ENCODE results near the gene BTBD6. TPM values are rescaled to one million over a fixed set of nuclear protein-coding genes. Genes with fewer than 3 reads are reported as not detected.
A peak's percentile ranks its signal among the peaks of the same experiment; 100 is the strongest.
"Not testable (repeated sequence)": the region's sequence is repeated elsewhere in the genome, so short reads cannot be mapped to it uniquely, and the experiment has no call there.

BTBD6 gene
- total RNA-seq, 1 donor, result 25.4 TPM

DNA sequence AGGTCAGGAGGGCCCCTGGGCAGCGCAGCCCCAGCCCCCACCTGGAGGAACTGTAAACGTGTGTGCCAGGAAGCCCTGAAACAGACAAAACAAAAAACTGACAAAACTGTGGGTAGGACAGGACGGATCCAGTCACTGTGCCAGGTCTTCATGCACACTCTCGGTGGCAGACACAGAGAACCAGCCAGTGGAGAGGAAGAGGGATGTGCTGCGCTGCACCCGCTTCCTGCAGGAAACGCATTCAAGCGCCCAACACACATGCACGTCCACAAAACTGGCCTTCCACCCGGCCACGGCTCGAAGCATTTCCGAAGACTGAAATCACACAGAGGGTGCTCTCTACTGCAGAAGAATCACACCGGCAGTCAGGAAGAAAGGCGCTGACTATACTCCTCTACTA is 35.6 kb downstream of the BTBD6 start:
- H3K4me3 ChIP-seq (ENCODE audit: low read length), result no peak overlapping the region
- peaks cover 8% of the 10 kb centered on the region for H3K4me1 ChIP-seq (ENCODE audit: insufficient read depth, low read length)
- H3K9me3 ChIP-seq (ENCODE audit: low read depth, low read length), result no peaks in the 10 kb centered on the region
- H3K27me3 ChIP-seq (ENCODE audit: insufficient read depth, low read length), result no peaks in the 10 kb centered on the region

DNA sequence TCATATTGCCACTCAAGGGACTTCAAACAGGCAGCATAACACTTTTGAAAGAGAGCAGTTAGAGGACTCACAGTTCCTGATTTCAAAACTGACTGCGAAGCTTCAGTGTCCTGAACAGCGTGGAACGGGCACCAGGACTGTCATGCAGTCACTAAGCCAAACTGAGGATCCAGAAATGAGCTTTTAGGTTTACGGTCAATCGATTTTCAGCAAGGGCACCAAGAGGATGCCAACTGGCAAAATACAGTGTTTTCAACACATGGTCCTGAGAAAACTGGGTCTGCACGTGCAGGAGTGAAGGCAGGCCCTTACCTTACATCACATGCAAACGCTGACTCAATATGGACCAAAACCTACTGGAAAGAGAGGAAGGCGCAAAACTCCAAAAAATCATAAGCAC is 36.8 kb downstream of the BTBD6 start:
- Histone ChIP-seq H3K4me1 (ENCODE audit: insufficient read depth, low read length) (peaks cover 13% of the 10 kb centered on the region), H3K9me3 (ENCODE audit: low read depth, low read length) (no peaks in the 10 kb centered on the region), H3K4me3 (ENCODE audit: low read length) (no peak overlapping the region), H3K27me3 (ENCODE audit: insufficient read depth, low read length) (no peaks in the 10 kb centered on the region)

DNA sequence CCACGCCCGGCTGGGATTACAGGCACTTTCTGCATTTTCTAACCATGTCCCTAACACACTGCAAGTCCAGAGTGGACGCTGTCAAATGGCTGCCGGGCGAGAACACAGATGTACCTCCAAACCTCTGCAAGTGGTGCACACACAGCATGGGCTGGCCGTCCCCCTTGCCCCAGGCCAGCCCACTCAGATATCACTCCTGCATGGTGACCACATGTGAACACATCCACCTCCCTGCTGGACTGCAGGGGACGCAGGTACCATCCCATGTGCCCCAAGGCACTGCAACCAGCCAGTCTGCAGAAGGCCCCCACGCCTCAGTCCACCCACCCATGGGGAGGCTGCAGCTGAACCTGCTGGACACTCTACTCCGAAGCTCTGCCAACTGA is 38.4 kb downstream of the BTBD6 start:
- H3K4me1 ChIP-seq (ENCODE audit: insufficient read depth, low read length), result peaks cover 29% of the 10 kb centered on the region
- no peaks in the 10 kb centered on the region for H3K27me3 ChIP-seq (ENCODE audit: insufficient read depth, low read length)
- H3K9me3 ChIP-seq (ENCODE audit: low read depth, low read length), result no peaks in the 10 kb centered on the region
- H3K4me3 ChIP-seq (ENCODE audit: low read length), result no peak overlapping the region

DNA sequence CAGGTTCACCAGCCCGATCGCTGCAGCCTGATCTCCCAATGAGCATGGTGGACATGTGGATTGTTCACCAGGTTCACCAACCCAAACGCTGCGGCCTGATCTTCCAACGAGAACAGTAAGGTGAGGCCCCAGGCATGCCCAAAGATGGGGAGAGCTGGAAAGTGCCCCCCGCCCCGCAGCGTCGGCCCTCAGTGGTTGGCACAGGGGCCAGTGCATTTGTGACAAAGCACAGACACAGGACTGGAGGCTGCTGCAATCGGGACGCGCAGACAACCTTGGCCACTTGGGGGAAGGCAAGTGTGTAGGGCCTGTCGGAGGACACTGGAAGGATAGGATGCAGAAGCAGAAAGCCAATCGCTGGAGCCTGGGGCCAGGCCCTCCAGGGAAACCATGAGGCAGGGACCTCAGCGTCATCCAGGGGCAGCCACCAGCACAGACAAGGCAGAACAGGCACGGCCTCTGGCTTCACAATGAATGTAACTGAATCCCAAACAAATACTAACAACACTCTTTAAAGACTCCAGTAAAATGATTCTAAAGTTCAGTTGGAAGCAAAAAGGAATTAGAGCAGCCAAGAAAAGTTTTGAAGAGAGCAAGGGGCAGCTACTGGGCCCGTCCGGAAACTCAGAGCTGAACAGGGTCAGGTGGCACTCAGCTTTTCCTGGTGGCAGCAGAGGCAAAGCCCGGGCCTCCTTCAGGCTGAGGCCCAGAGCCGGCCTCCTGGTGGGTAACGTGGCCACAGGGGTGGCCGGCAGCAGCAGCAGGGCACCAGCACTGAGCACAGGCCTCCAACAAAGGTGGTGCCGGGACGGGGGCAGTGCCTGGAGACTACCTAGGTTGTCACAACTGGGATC is 39.1 kb downstream of the BTBD6 start:
- Histone ChIP-seq H3K4me3 (ENCODE audit: low read length) (no peak overlapping the region), H3K27me3 (ENCODE audit: insufficient read depth, low read length) (no peaks in the 10 kb centered on the region), H3K4me1 (ENCODE audit: insufficient read depth, low read length) (peaks cover 36% of the 10 kb centered on the region), H3K9me3 (ENCODE audit: low read depth, low read length) (no peaks in the 10 kb centered on the region)

DNA sequence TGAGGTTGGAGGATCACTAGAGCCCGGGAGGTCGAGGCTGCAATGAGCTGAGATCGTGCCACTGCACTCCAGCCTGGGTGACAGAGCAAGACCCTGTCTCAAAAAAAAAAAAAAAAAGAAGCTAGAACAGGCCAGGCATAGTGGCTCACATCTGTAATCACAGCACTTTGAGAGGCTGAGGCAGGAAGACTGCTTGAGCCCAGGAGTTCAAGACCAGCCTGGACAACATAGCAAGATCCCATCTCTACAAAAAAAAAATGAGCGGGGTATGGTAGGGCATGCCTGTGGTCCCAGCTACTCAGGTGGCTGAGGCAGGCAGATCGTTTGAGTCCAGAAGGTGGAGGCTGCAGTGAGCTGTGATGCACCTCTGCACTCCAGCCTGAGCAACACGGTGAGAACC is 40.6 kb downstream of the BTBD6 start:
- peaks cover 46% of the 10 kb centered on the region for H3K4me1 ChIP-seq (ENCODE audit: insufficient read depth, low read length)
- H3K4me3 ChIP-seq (ENCODE audit: low read length); H3K9me3 ChIP-seq (ENCODE audit: low read depth, low read length); H3K27me3 ChIP-seq (ENCODE audit: insufficient read depth, low read length): not testable (repeated sequence)

DNA sequence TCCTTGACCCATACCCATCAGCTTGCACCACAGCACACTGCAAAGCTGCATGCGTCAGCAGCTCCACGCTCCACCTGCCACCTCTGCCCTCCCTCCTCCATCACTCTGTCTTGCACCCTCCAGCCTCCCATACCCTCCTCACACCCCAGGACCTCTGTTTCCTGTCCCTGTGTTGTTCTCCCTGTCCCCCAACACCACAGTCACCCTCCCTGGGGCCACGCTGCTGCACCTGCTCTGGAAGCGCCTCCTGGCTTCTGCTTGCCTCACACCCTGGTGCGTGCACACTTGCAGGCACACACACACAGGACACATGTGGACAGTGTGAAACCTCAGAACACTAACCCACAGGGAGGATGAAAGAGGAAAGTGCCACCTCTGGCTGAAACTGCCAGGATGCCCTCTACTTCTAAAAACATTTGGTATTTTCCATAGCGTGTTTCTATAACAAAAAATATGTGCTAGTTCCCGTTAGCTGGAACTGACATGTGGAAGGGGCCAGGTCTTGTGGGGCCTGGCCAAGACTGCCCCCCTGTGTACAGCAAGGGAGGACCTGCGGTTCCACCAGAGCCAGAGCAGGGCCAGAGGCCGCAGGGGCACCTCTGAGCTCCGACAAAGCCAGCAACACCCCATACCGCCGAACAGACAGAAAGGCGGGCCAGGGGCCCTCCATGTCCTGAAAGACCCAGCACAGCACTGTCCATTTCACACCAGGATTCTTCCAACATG is 42.5 kb downstream of the BTBD6 start:
- Histone ChIP-seq H3K4me3 (ENCODE audit: low read length) (no peak overlapping the region), H3K9me3 (ENCODE audit: low read depth, low read length) (no peaks in the 10 kb centered on the region), H3K27me3 (ENCODE audit: insufficient read depth, low read length) (no peaks in the 10 kb centered on the region), H3K4me1 (ENCODE audit: insufficient read depth, low read length) (peaks cover 59% of the 10 kb centered on the region)

DNA sequence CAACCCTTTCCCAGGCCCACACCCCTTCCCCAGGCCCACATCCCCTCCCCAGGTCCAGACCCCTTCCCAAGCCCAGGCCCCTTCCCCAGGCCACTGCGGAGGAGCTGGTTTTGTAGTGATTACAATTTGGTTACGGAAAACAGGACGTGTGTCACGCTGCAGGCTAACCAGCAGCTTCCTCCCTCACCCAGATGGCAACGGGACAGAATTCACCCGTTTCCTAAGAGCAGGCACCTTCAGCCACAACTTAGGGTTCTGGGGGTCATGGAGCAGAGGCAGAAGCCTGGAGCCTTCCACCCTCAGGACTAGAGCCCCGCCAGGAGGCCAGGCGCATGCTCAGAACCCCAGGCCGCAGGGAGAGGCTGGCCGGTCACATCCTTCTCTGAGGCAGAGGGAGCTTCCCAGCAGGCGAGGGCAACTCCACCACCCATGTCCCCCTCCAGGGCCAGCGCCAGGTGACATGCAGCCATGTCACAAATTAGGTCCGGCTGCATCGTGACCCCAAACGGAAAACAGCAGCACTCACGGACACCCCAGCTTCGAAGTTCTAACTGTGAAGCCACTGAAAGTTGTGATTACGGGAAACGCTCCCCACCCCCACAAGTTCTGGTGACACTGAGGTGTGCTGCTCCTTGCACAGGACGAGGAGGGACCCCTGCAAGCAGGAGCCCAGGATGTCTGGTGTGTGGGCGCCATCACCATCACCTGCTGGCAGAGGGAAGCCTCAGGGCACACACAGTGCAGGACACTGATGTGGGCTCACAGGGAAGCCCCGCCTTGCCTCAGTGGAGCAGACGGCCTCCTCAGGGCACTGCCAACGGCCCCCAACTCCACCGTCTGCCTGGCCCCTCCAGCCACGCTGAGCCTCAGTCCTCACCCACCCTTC is 44.7 kb downstream of the BTBD6 start:
- Histone ChIP-seq H3K27me3 (ENCODE audit: insufficient read depth, low read length) (no peaks in the 10 kb centered on the region), H3K4me1 (ENCODE audit: insufficient read depth, low read length) (peaks cover 59% of the 10 kb centered on the region), H3K4me3 (ENCODE audit: low read length) (no peak overlapping the region), H3K9me3 (ENCODE audit: low read depth, low read length) (no peaks in the 10 kb centered on the region)

DNA sequence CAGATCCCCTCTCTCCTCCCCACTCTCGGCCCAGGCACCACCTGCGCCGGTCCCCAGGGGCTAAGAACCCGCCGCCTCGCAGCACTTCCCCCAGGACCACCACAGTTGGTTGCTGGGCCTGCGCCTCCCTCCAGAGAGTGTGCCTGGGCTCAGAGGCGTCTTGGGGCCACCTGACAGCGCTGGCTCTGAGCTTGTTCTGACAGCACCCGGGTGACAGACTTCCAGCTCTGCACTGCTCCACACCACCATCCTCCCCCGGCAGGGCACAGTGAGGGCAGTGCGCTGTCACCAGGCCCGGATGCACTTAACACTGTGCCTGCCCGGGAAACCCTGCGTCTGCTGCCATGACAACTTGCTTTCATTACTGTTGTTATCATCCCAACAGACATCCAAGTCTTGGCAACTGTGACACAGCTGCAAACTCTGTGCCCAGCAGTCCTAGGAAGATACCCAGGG is 45.8 kb downstream of the BTBD6 start:
- no peaks in the 10 kb centered on the region for H3K9me3 ChIP-seq (ENCODE audit: low read depth, low read length)
- H3K4me3 ChIP-seq (ENCODE audit: low read length), result no peak overlapping the region
- H3K4me1 ChIP-seq (ENCODE audit: insufficient read depth, low read length), result peaks cover 66% of the 10 kb centered on the region

DNA sequence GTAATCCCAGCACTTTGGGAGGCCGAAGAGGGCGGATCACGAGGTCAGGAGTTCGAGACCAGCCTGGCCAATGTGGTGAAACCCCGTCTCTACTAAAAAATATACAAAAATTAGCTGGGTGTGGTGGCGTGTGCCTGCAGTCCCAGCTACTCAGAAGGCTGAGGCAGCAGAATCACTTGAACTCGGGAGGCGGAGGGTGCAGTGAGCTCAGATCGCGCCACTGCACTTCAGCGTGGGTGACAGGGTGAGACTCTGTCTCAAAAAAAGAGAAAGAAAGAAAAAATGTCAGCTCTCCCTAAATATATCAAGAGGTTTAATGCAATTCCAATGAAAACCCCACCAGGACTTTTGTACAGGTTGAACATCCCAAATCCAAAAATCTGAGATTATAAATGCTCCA is 49.0 kb downstream of the BTBD6 start:
- H3K9me3 ChIP-seq (ENCODE audit: low read depth, low read length); H3K27me3 ChIP-seq (ENCODE audit: insufficient read depth, low read length); H3K4me3 ChIP-seq (ENCODE audit: low read length): not testable (repeated sequence)
- H3K4me1 ChIP-seq (ENCODE audit: insufficient read depth, low read length), result peaks cover 60% of the 10 kb centered on the region

More for the DNA sequence above, 45.8 kb downstream of the BTBD6 start:
- H3K27me3 ChIP-seq (ENCODE audit: insufficient read depth, low read length), result no peaks in the 10 kb centered on the region

DNA sequence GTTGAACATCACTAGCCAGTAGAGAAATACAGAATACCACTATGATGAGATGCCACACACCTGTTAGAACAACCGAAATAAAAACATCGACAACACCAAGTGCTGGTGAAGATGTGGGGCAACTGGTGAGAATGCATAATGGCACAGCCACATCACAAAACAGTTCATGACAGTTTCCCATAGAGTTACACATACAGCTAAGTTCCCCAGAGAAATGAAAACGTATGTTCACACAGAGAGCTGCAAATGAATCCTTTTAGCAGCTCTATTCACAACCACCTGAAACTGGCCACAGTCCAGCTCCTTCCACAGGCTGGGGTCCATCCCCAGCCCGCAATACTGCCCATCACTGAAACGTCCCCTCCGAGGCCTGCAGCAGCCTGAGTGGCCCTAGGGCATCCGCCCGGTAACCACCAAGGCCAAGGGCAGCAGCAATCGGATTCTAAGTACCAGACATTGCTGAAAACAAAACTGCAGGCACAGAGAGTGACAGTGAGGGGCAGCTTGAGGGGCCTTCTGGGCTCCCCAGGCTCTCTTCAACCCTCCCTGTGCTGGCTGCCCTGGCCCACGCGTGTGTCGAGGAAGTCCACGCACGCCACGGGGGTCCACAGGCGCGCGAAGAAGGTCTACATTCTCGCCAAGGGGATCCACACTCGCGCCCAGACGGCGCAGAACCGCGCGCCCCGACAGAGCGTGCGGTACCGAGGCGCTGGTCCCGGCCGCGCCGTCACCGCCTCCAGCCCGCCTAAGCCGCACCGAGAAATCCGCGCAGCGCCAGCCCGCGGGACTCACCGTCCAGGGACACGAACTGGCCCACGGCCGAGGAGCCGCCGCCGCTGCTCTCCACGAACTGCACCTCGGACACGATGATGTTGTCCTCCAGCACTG is 51.6 kb downstream of the BTBD6 start:
- Histone ChIP-seq H3K4me1 (ENCODE audit: insufficient read depth, low read length) (peaks cover 39% of the 10 kb centered on the region), H3K9me3 (ENCODE audit: low read depth, low read length) (no peaks in the 10 kb centered on the region), H3K4me3 (ENCODE audit: low read length) (peak overlapping the region; percentile 69), H3K27me3 (ENCODE audit: insufficient read depth, low read length) (no peaks in the 10 kb centered on the region)

Other genes with a start within 250 kb of the BTBD6 start
- gene CDCA4, start 227.4 kb upstream of the BTBD6 start, total RNA-seq, result 31.2 TPM
- gene GPR132, start 183.1 kb upstream of the BTBD6 start, total RNA-seq, result 98.0 TPM
- gene JAG2, start 79.8 kb upstream of the BTBD6 start, total RNA-seq, result 0.42 TPM
- 6.3 TPM for gene NUDT14, start 67.2 kb upstream of the BTBD6 start, total RNA-seq
- gene BRF1, start 52.5 kb downstream of the BTBD6 start, total RNA-seq, result 39.7 TPM
- gene PACS2, start 66.2 kb downstream of the BTBD6 start, total RNA-seq, result 27.0 TPM
- gene TEX22, start 150.0 kb downstream of the BTBD6 start, total RNA-seq, result 0.10 TPM
- 33.9 TPM for gene MTA1, start 171.3 kb downstream of the BTBD6 start, total RNA-seq
- 10.8 TPM for gene CRIP2, start 226.3 kb downstream of the BTBD6 start, total RNA-seq
- 88.2 TPM for gene CRIP1, start 238.4 kb downstream of the BTBD6 start, total RNA-seq
- gene TEDC1, start 242.7 kb downstream of the BTBD6 start, total RNA-seq, result 19.9 TPM